ENCODE results near the gene RAB3C. TPM values are rescaled to one million over a fixed set of nuclear protein-coding genes. Genes with fewer than 3 reads are reported as not detected.

The RAB3C gene
- polyA plus RNA-seq, 4 donors = 0.22 to 6.5 (median 2.9) TPM

GRCh38 chr5:58825899-58826298 lies 243.0 kb downstream of the RAB3C start:
- no peak for FAIRE-seq
- Histone ChIP-seq H3K36me3 (ENCODE audit: control insufficient read depth in 3 of 3, insufficient read depth in 2 of 3, low read depth in 1 of 3, low read length in 3 of 3) (no peaks in the 10 kb centered on the region), H3K9me3 (ENCODE audit: control insufficient read depth in 2 of 2, insufficient read depth in 1 of 2, low read depth in 1 of 2, low read length in 1 of 2) (no peaks in the 10 kb centered on the region), H3K4me3 (ENCODE audit: low read depth in 1 of 3, low read length in 3 of 3) (no peak overlapping the region), H3K4me1 (ENCODE audit: control insufficient read depth in 3 of 3, insufficient read depth in 2 of 3, low read depth in 1 of 3, low read length in 2 of 3) (no peaks in the 10 kb centered on the region), H3K27ac (ENCODE audit: low read depth in 1 of 3, low read length in 2 of 3) (no peak overlapping the region), H3K27me3 (ENCODE audit: control insufficient read depth in 3 of 3, insufficient read depth in 3 of 3, low read length in 3 of 3) (no peaks in the 10 kb centered on the region)
- WGBS, 3 donors = 63 to 71% (median 65%) methylated on average over 3 of the region's 3 CpGs
- no peak for DNase-seq

- no peaks in the 10 kb centered on the region for H3K27me3 ChIP-seq (ENCODE audit: control insufficient read depth in 3 of 3, insufficient read depth in 3 of 3, low read length in 3 of 3)
- no peaks in the 10 kb centered on the region for H3K36me3 ChIP-seq (ENCODE audit: control insufficient read depth in 3 of 3, insufficient read depth in 2 of 3, low read depth in 1 of 3, low read length in 3 of 3)
- H3K9me3 ChIP-seq (ENCODE audit: control insufficient read depth in 2 of 2, insufficient read depth in 1 of 2, low read depth in 1 of 2, low read length in 1 of 2) = no peaks in the 10 kb centered on the region
- WGBS, 3 donors = 27 to 49% (median 28%) methylated on average over 2 of the region's 2 CpGs
- H3K27ac ChIP-seq (ENCODE audit: low read depth in 1 of 3, low read length in 2 of 3) = no peak overlapping the region
- FAIRE-seq (no peak), DNase-seq (no peak)
- no peak overlapping the region for H3K4me3 ChIP-seq (ENCODE audit: low read depth in 1 of 3, low read length in 3 of 3)
- no peaks in the 10 kb centered on the region for H3K4me1 ChIP-seq (ENCODE audit: control insufficient read depth in 3 of 3, insufficient read depth in 2 of 3, low read depth in 1 of 3, low read length in 2 of 3)
Measured at GRCh38 chr5:58827463-58827862, 244.6 kb downstream of the RAB3C start.

GRCh38 chr5:58828258-58828657 lies 245.4 kb downstream of the RAB3C start:
- DNase-seq = no peak
- Histone ChIP-seq H3K36me3 (ENCODE audit: control insufficient read depth in 3 of 3, insufficient read depth in 2 of 3, low read depth in 1 of 3, low read length in 3 of 3) (no peaks in the 10 kb centered on the region), H3K27ac (ENCODE audit: low read depth in 1 of 3, low read length in 2 of 3) (no peak overlapping the region), H3K4me3 (ENCODE audit: low read depth in 1 of 3, low read length in 3 of 3) (no peak overlapping the region), H3K27me3 (ENCODE audit: control insufficient read depth in 3 of 3, insufficient read depth in 3 of 3, low read length in 3 of 3) (no peaks in the 10 kb centered on the region), H3K9me3 (ENCODE audit: control insufficient read depth in 2 of 2, insufficient read depth in 1 of 2, low read depth in 1 of 2, low read length in 1 of 2) (no peaks in the 10 kb centered on the region), H3K4me1 (ENCODE audit: control insufficient read depth in 3 of 3, insufficient read depth in 2 of 3, low read depth in 1 of 3, low read length in 2 of 3) (no peaks in the 10 kb centered on the region)
- 80 to 90% (median 83%) methylated on average over 4 of the region's 4 CpGs for WGBS, 3 donors
- FAIRE-seq = no peak

- DNase-seq = no peak
- Histone ChIP-seq H3K27me3 (ENCODE audit: control insufficient read depth in 3 of 3, insufficient read depth in 3 of 3, low read length in 3 of 3) (no peaks in the 10 kb centered on the region), H3K36me3 (ENCODE audit: control insufficient read depth in 3 of 3, insufficient read depth in 2 of 3, low read depth in 1 of 3, low read length in 3 of 3) (no peaks in the 10 kb centered on the region), H3K4me1 (ENCODE audit: control insufficient read depth in 3 of 3, insufficient read depth in 2 of 3, low read depth in 1 of 3, low read length in 2 of 3) (no peaks in the 10 kb centered on the region), H3K4me3 (ENCODE audit: low read depth in 1 of 3, low read length in 3 of 3) (no peak overlapping the region), H3K27ac (ENCODE audit: low read depth in 1 of 3, low read length in 2 of 3) (no peak overlapping the region), H3K9me3 (ENCODE audit: control insufficient read depth in 2 of 2, insufficient read depth in 1 of 2, low read depth in 1 of 2, low read length in 1 of 2) (peaks cover 0 to 3% of the 10 kb centered on the region in 2 donors)
- FAIRE-seq = no peak
Measured at GRCh38 chr5:58834242-58835225, 251.7 kb downstream of the RAB3C start.

GRCh38 chr5:58836351-58836750 lies 253.5 kb downstream of the RAB3C start:
- Histone ChIP-seq H3K4me1 (ENCODE audit: control insufficient read depth in 3 of 3, insufficient read depth in 2 of 3, low read depth in 1 of 3, low read length in 2 of 3) (no peaks in the 10 kb centered on the region), H3K27me3 (ENCODE audit: control insufficient read depth in 3 of 3, insufficient read depth in 3 of 3, low read length in 3 of 3) (no peaks in the 10 kb centered on the region), H3K36me3 (ENCODE audit: control insufficient read depth in 3 of 3, insufficient read depth in 2 of 3, low read depth in 1 of 3, low read length in 3 of 3) (no peaks in the 10 kb centered on the region), H3K4me3 (ENCODE audit: low read depth in 1 of 3, low read length in 3 of 3) (no peak overlapping the region), H3K27ac (ENCODE audit: low read depth in 1 of 3, low read length in 2 of 3) (no peak overlapping the region), H3K9me3 (ENCODE audit: control insufficient read depth in 2 of 2, insufficient read depth in 1 of 2, low read depth in 1 of 2, low read length in 1 of 2) (peaks cover 0 to 13% of the 10 kb centered on the region in 2 donors)
- WGBS, 3 donors = 58 to 76% (median 64%) methylated on average over 3 of the region's 3 CpGs
- FAIRE-seq = no peak
- no peak for DNase-seq

- FAIRE-seq = no peak
Measured at GRCh38 chr5:58838729-58839128, 255.9 kb downstream of the RAB3C start.

GRCh38 chr5:58842852-58843251 lies 260.0 kb downstream of the RAB3C start:
- Histone ChIP-seq H3K27me3 (ENCODE audit: control insufficient read depth in 3 of 3, insufficient read depth in 3 of 3, low read length in 3 of 3) (no peaks in the 10 kb centered on the region), H3K9me3 (ENCODE audit: control insufficient read depth in 2 of 2, insufficient read depth in 1 of 2, low read depth in 1 of 2, low read length in 1 of 2) (peaks cover 0 to 16% of the 10 kb centered on the region in 2 donors), H3K4me3 (ENCODE audit: low read depth in 1 of 3, low read length in 3 of 3) (no peak overlapping the region), H3K36me3 (ENCODE audit: control insufficient read depth in 3 of 3, insufficient read depth in 2 of 3, low read depth in 1 of 3, low read length in 3 of 3) (no peaks in the 10 kb centered on the region), H3K27ac (ENCODE audit: low read depth in 1 of 3, low read length in 2 of 3) (no peak overlapping the region), H3K4me1 (ENCODE audit: control insufficient read depth in 3 of 3, insufficient read depth in 2 of 3, low read depth in 1 of 3, low read length in 2 of 3) (no peaks in the 10 kb centered on the region)
- no peak for FAIRE-seq
- 84 to 87% (median 85%) methylated on average over 2 of the region's 2 CpGs for WGBS, 3 donors
- no peak for DNase-seq

More at GRCh38 chr5:58838729-58839128, 255.9 kb downstream of the RAB3C start:
- DNase-seq = no peak
- Histone ChIP-seq H3K27me3 (ENCODE audit: control insufficient read depth in 3 of 3, insufficient read depth in 3 of 3, low read length in 3 of 3) (no peaks in the 10 kb centered on the region), H3K4me1 (ENCODE audit: control insufficient read depth in 3 of 3, insufficient read depth in 2 of 3, low read depth in 1 of 3, low read length in 2 of 3) (no peaks in the 10 kb centered on the region), H3K9me3 (ENCODE audit: control insufficient read depth in 2 of 2, insufficient read depth in 1 of 2, low read depth in 1 of 2, low read length in 1 of 2) (peaks cover 0 to 16% of the 10 kb centered on the region in 2 donors), H3K27ac (ENCODE audit: low read depth in 1 of 3, low read length in 2 of 3) (no peak overlapping the region), H3K36me3 (ENCODE audit: control insufficient read depth in 3 of 3, insufficient read depth in 2 of 3, low read depth in 1 of 3, low read length in 3 of 3) (no peaks in the 10 kb centered on the region), H3K4me3 (ENCODE audit: low read depth in 1 of 3, low read length in 3 of 3) (no peak overlapping the region)

GRCh38 chr5:58844395-58844794 lies 261.5 kb downstream of the RAB3C start:
- peaks cover 0 to 14% of the 10 kb centered on the region in 2 donors for H3K9me3 ChIP-seq (ENCODE audit: control insufficient read depth in 2 of 2, insufficient read depth in 1 of 2, low read depth in 1 of 2, low read length in 1 of 2)
- H3K27me3 ChIP-seq (ENCODE audit: control insufficient read depth in 3 of 3, insufficient read depth in 3 of 3, low read length in 3 of 3) = no peaks in the 10 kb centered on the region
- WGBS, 3 donors = 46 to 55% (median 51%) methylated on average over 2 of the region's 2 CpGs
- FAIRE-seq = no peak
- no peak overlapping the region for H3K4me3 ChIP-seq (ENCODE audit: low read depth in 1 of 3, low read length in 3 of 3)
- DNase-seq = no peak
- H3K27ac ChIP-seq (ENCODE audit: low read depth in 1 of 3, low read length in 2 of 3) = no peak overlapping the region
- H3K36me3 ChIP-seq (ENCODE audit: control insufficient read depth in 3 of 3, insufficient read depth in 2 of 3, low read depth in 1 of 3, low read length in 3 of 3) = no peaks in the 10 kb centered on the region
- H3K4me1 ChIP-seq (ENCODE audit: control insufficient read depth in 3 of 3, insufficient read depth in 2 of 3, low read depth in 1 of 3, low read length in 2 of 3) = no peaks in the 10 kb centered on the region

Data from small intestine (tissue), 7 donors.